Left hindlimb (tissue), 1 donor: ENCODE results near the gene RALGPS2.
"Not testable (repeated sequence)": the region's sequence is repeated elsewhere in the genome, so short reads cannot be mapped to it uniquely, and the experiment has no call there.

Experiments used
- DNase-seq: peaks from one replicate; pipeline ENCODE4 v3.0.0-alpha.2; 2018

The RALGPS2 gene

GRCh38 chr1:178784131-178784536 lies 59.1 kb downstream of the RALGPS2 start:
- no peak for DNase-seq

GRCh38 chr1:178792394-178792793 lies 67.3 kb downstream of the RALGPS2 start:
- DNase-seq, result no peak

DNA sequence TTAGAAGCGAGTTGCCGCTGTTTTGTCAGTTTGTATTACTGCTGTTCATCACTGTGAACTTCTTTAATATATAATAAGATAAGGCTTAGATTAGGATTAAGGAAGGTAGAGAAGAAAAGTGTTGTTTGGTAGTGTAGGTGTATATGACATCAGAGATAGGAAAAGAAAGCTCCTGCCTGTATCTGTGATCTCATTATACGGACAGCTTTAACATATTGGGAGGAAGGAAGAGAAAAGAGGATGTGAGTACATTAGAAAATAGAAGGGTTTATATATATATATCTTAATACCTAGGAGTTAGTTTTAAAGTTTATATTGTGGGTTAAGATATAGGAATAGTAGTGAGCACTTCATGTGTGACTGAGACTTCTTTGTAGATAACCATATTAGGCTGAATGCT lies 71.0 kb downstream of the RALGPS2 start:
- DNase-seq, result no peak

GRCh38 chr1:178797590-178797989 lies 72.5 kb downstream of the RALGPS2 start:
- DNase-seq, result no peak

GRCh38 chr1:178798232-178798861 lies 73.3 kb downstream of the RALGPS2 start:
- DNase-seq, result no peak

- DNase-seq, result no peak
These were observed 77.8 kb downstream of the RALGPS2 start for GRCh38 chr1:178802873-178803272.

DNA sequence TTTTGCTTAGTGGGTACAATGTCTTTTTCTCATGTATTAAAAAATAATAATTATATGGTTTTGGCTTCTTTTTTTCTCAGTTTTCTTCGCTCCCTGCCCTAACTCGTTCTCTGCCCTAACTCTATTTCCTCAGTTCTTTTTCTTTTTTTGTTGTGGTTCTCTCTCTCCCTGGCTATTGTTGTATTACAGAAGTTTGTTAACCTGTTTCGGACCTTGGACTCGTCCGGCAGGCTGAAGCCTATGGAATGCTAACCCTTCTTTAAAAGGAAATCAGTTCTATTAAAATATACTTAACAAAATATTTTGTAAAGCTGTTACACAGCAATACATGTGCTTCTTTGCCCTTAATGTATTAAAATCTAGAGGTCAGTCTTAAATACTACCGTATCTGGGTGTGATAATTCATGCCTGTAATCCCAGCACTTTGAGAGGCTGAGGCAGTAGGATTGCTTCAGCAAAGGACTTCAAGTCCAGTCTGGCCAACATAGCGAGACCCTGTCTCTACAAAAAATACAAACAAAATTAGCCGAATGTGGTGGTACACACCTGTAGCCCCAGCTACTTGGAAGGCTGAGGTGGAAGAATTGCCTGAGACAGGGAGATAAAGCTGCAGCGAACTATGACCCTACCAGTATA lies 81.7 kb downstream of the RALGPS2 start:
- no peak for DNase-seq

- no peak for DNase-seq
These were observed 83.5 kb downstream of the RALGPS2 start for GRCh38 chr1:178808529-178808928.

DNA sequence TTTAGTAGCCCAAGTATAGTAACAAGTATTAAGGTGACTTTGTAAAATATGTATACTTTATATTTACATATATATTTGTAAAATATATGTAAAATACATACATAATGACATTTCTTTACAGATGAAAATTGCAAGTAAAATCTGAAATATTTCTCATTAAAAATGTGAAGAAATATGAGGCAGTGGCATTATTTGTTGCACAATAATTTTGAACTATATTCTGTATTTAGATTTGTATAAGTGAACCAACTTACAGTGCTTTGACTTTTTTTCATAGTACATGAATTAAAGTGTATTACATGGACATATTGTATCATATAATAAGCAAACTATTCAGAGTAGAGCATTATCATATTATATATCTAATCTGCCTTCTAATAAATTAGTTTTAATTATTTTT lies 85.5 kb downstream of the RALGPS2 start:
- DNase-seq, result no peak

GRCh38 chr1:178818416-178818815 lies 93.4 kb downstream of the RALGPS2 start:
- DNase-seq, result no peak

DNA sequence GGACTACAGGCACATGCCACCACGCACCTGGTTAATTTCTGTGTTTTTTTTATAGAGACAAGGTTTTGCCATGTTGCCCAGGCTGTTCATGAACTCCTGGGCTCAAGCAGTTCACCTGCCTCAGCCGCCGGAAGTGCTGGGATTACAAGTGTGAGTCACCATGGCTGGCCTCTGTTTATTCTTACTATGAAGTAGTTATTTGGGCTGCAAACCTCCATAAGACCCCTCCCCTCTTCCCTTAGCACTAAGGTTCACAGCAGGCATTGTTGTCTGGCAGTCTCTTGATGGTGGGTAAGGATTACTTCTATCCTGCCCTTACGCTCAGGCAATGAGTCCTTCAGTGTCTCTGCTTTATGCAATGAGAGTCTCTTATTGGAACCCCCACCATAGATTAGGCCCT lies 94.1 kb downstream of the RALGPS2 start:
- DNase-seq, result no peak

GRCh38 chr1:178821134-178821866 lies 96.3 kb downstream of the RALGPS2 start:
- DNase-seq, result no peak

- DNase-seq, result no peak
These were observed 100.1 kb downstream of the RALGPS2 start for GRCh38 chr1:178825167-178825566.

DNA sequence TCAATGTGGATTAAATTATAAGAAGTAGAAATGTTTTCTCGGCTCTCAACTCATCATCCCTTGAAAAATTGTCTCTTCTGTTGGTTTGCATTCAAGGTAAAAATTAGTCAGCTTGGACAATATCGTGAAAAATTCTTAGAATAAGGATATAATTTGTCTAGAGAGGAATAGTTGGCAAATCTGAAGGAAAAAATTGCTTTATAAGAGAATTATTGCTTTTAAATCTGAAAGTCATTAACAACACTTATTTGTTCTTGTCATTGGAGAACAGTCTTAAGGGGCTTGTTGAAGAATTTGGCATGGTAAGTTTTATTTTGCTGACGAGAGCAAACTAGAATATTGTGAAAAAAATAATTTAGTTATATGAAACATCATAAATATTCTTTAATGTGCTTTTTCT lies 119.4 kb downstream of the RALGPS2 start:
- DNase-seq, result no peak

DNA sequence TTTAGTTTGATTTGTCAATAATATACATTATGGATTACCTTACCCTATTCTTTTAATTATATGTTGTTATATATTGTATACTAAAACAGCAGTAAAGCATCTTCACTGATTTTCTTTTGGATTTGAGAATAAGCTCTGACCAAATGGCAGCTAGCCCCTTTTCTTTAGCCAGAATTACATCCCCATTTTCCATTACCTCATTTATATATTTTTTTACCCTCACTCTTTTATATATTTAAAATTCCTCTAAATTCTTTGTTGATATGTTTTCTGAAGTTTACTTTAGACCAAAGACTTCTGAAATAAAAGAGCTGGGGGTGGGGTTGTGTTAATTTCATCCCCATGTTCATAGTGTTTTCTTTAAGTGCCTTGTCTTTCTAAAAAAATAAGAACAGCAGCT lies 121.3 kb downstream of the RALGPS2 start:
- no peak for DNase-seq

GRCh38 chr1:178847396-178847849 lies 122.4 kb downstream of the RALGPS2 start:
- no peak for DNase-seq

GRCh38 chr1:178847919-178848318 lies 122.9 kb downstream of the RALGPS2 start:
- not testable (repeated sequence) for DNase-seq

DNA sequence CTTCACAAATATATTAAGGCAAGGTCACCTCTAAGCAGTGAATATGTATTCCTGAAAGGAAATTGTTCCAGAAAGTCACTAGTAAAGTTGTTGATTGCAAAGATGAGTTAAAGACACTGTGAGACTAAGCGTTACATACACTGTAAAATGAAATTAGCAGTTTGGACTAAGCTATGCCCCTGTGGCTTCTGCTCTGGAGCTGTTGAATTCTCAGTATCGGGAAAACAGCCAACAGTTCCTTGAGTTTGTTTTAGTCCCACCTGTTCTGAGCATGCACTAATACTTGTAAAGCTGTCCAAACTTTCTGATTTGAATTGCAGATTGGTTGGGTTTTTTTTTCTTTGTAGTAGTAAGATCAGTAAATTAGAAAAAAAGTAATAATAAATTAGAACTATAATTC lies 124.9 kb downstream of the RALGPS2 start:
- DNase-seq, result no peak

DNA sequence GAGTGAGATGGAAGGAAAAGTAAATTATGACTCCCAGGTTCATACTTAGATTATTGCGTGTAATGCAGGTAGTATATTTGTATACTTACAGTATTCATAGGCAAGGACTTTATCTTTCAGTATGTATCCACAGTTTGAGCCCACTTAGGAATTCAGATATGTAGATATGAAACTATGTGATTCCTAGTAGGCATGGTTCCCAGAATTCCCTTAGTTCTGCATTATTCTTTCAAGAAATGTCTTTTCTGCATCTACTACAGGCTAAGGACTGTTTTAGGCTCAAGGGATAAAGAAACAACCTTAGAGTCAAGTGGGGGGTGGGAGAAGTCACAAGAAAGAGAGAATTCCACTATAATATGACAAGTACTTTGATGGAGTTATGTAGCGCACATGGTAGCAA lies 132.1 kb downstream of the RALGPS2 start:
- no peak for DNase-seq

- no peak for DNase-seq
These were observed 137.4 kb downstream of the RALGPS2 start for GRCh38 chr1:178862416-178862815.

GRCh38 chr1:178862864-178863263 lies 137.8 kb downstream of the RALGPS2 start:
- DNase-seq, result no peak

DNA sequence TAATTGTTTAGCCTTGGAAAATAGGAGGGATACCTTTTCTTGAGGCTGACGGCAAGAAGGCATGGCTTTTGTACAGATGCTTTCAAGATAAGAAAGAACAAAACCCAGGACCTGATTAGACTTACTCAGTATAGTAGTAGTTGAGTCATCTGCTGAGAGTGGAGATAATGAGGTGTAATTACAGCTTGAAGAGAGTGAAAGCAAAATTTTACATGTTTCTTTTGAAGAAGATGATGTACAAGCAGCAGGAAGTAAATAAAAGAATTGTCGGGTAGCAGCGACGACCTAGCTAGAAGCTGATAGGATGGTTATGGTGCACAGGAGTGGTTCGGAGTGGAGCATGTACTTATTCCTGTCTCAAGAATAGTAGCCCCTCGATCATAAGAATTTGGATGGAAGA lies 139.3 kb downstream of the RALGPS2 start:
- DNase-seq, result no peak

GRCh38 chr1:178867670-178868069 lies 142.6 kb downstream of the RALGPS2 start:
- DNase-seq, result no peak

GRCh38 chr1:178868706-178869105 lies 143.7 kb downstream of the RALGPS2 start:
- no peak for DNase-seq
